HepG2 (cell line): Measurements from ENCODE around the gene ZNF581. TPM values are rescaled to one million over a fixed set of nuclear protein-coding genes. Genes with fewer than 3 reads are reported as not detected.

Source experiments
- HNRNPH1 ChIP-seq: fragments of 200-400 bp; formaldehyde crosslinking; optimal IDR thresholded peaks from 2 replicates; pipeline ENCODE3; 2017; ENCODE audit warnings: mild to moderate bottlenecking, low read depth, low read length
- JUND ChIP-seq: sonication (generic); formaldehyde crosslinking; IDR thresholded peaks from 2 replicates; pipeline ENCODE4 v1.8.0; 2022; ENCODE audit warnings: mild to moderate bottlenecking, missing genetic modification reagents
- KDM3A ChIP-seq: IDR thresholded peaks from 2 replicates; pipeline ENCODE4 v1.6.1; 2018; ENCODE audit warnings: low read depth, missing compliant biosample characterization
- MXD3 ChIP-seq: IDR thresholded peaks from 2 replicates; pipeline ENCODE4 v1.6.1; 2016; ENCODE audit warnings: mild to moderate bottlenecking, missing biosample characterization, missing genetic modification reagents
- RELA ChIP-seq: sonication (generic); formaldehyde crosslinking; IDR thresholded peaks from 2 replicates; pipeline ENCODE4 v1.4.0; 2020; ENCODE audit warnings: missing genetic modification reagents
- SMAD1 ChIP-seq: sonication (generic); formaldehyde crosslinking; IDR thresholded peaks from 2 replicates; pipeline ENCODE4 v1.4.0; 2020; ENCODE audit warnings: missing genetic modification reagents, low read depth, mild to moderate bottlenecking, borderline replicate concordance
- SNAPC4 ChIP-seq: sonication (generic); formaldehyde crosslinking; IDR thresholded peaks from 2 replicates; pipeline ENCODE4 v1.4.0; 2020; ENCODE audit warnings: mild to moderate bottlenecking, missing genetic modification reagents
- TARDBP ChIP-seq: sonication (generic); formaldehyde crosslinking; IDR thresholded peaks from 2 replicates; pipeline ENCODE4 v1.8.0; 2022; ENCODE audit warnings: mild to moderate bottlenecking, missing genetic modification reagents
- TGIF2 ChIP-seq: IDR thresholded peaks from 2 replicates; pipeline ENCODE4 v1.6.1; 2016; ENCODE audit warnings: control low read depth, missing compliant biosample characterization
- YY1 ChIP-seq: IDR thresholded peaks from 2 replicates; pipeline ENCODE4 v1.6.1; 2011; ENCODE audit warnings: low read length, low read depth, moderate library complexity, mild to moderate bottlenecking; ENCODE audit not compliant: insufficient read depth, insufficient replicate concordance
- ZBTB20 ChIP-seq: sonication (generic); formaldehyde crosslinking; IDR thresholded peaks from 2 replicates; pipeline ENCODE4 v1.8.1; 2023; ENCODE audit warnings: missing genetic modification reagents, low read depth, mild to moderate bottlenecking, borderline replicate concordance
- ZMYM4 ChIP-seq: sonication (generic); formaldehyde crosslinking; IDR thresholded peaks from 2 replicates; pipeline ENCODE4 v1.8.1; 2023; ENCODE audit warnings: mild to moderate bottlenecking, missing genetic modification reagents
- ZNF317 ChIP-seq: sonication (generic); formaldehyde crosslinking; IDR thresholded peaks from 2 replicates; pipeline ENCODE4 v1.5.0; 2020; ENCODE audit warnings: mild to moderate bottlenecking, missing genetic modification reagents
- polyA plus RNA-seq, 8 experiments: library from polyadenylated mRNA; depleted of rRNA in 3 of 8; stranded (reverse) in 7 of 8; unstranded in 1 of 8; fragments of >200 nt; fragmentation: Illumina TruSeq in 4 of 8; extraction: Trizol in 4 of 8; gene quantifications; 2 replicates each; pipeline versions ENCODE4 v1.2.1 to v1.2.3, GENCODE V29; 2011 to 2016; ENCODE audit warnings: low read depth in 4 of 8, missing spikeins in 1 of 8, mixed read lengths in 1 of 8; ENCODE audit not compliant: insufficient read depth in 1 of 8
- total RNA-seq, 5 experiments: library from RNA; depleted of rRNA; stranded (reverse); fragments of >200 nt; fragmentation: Illumina TruSeq; extraction: Trizol; gene quantifications; 2 replicates each; pipeline ENCODE4 v1.2.3, GENCODE V29; 2016; ENCODE audit warnings: low read depth in 1 of 5
- TF ChIP-seq, protein P1 (sequence below): sonication (generic); formaldehyde crosslinking; IDR thresholded peaks from 2 replicates; pipeline ENCODE4 v1.5.1; 2020; ENCODE audit warnings: missing genetic modification reagents, mild to moderate bottlenecking, borderline replicate concordance
- TF ChIP-seq, protein P2 (sequence below), 2 experiments: sonication (generic) in 1 of 2; formaldehyde crosslinking in 1 of 2; IDR thresholded peaks; 2 replicates each; pipeline versions ENCODE4 v1.4.0 to v1.6.1; 2018 to 2020; ENCODE audit warnings: missing genetic modification reagents in 2 of 2, borderline replicate concordance in 1 of 2, low read depth in 1 of 2, mild to moderate bottlenecking in 1 of 2, missing biosample characterization in 1 of 2
- TF ChIP-seq, protein P3 (sequence below): sonication (generic); formaldehyde crosslinking; IDR thresholded peaks from 2 replicates; pipeline ENCODE4 v1.4.0; 2020; ENCODE audit warnings: missing genetic modification reagents

Gene ZNF581
- total and polyA plus RNA-seq, 2 of the 13 experiments (the other 11 are each of a cell fraction or from before 2014, with no cell fraction given), result 19.6 to 49.5 TPM

DNA sequence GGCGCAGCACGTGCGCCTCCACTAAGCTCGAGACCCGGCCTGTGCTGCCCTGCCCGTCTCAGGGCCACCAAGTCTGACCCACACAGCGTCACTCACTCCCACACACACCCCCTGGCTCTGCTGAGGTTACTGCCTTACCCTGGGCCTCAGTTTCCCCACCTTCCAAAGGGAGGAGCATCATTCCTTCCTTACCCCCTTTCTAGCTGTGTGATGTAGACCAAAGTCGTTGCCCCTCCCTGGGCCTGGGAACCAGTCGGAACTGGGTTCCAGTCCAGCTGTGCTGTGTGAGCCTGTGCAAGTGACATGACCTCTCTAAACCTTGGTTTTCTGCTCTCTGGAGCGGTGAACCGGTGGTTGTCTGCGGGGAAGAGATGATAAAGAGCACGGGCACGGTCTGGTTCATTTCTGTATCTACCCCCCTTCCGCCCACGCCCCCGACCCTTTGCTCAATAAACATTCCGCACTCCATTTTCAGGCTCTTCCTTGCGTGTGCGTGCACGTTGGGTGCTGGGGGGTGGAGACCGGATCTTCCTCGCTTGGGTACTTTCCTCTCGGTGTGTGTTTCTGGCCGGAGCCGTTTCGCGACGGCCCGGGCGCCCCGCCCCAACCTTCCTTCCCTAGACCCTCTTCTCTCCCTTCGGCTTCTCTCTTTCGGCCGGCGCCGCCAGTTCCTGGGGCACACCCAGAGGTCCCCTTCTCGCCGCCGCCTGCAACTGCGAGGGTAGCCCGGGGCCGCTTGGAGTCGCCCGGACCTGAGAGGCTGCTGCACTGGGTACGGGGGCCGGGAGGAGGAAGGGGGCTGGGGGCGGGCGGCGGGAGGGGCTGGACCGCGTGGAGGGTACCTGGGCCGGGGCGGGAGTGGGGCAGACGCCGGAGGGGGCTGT, at the start of gene ZNF581 (continued):
- peak; percentile 67; the same call in 1 of the 2 replicates for TF ChIP-seq ZNF317 (CRISPR knock-in tag)
- peak; percentile 75 for TF ChIP-seq YY1
- peak; percentile 63; the same call in 1 of the 2 replicates for TF ChIP-seq KDM3A
- no peak; the same call in 1 of the 2 replicates for TF ChIP-seq JUND (CRISPR knock-in tag)
- TF ChIP-seq, protein P1, sequence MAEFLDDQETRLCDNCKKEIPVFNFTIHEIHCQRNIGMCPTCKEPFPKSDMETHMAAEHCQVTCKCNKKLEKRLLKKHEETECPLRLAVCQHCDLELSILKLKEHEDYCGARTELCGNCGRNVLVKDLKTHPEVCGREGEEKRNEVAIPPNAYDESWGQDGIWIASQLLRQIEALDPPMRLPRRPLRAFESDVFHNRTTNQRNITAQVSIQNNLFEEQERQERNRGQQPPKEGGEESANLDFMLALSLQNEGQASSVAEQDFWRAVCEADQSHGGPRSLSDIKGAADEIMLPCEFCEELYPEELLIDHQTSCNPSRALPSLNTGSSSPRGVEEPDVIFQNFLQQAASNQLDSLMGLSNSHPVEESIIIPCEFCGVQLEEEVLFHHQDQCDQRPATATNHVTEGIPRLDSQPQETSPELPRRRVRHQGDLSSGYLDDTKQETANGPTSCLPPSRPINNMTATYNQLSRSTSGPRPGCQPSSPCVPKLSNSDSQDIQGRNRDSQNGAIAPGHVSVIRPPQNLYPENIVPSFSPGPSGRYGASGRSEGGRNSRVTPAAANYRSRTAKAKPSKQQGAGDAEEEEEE (CRISPR knock-in tag), result no peak
- peak; percentile 51; the same call in 1 of the 2 replicates for TF ChIP-seq ZMYM4 (CRISPR knock-in tag)
- TF ChIP-seq, protein P2, sequence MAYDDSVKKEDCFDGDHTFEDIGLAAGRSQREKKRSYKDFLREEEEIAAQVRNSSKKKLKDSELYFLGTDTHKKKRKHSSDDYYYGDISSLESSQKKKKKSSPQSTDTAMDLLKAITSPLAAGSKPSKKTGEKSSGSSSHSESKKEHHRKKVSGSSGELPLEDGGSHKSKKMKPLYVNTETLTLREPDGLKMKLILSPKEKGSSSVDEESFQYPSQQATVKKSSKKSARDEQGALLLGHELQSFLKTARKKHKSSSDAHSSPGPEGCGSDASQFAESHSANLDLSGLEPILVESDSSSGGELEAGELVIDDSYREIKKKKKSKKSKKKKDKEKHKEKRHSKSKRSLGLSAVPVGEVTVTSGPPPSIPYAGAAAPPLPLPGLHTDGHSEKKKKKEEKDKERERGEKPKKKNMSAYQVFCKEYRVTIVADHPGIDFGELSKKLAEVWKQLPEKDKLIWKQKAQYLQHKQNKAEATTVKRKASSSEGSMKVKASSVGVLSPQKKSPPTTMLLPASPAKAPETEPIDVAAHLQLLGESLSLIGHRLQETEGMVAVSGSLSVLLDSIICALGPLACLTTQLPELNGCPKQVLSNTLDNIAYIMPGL (CRISPR knock-in tag; IDR thresholded peaks at IDR 0.05; ENCODE audit: borderline replicate concordance in 1 of 2, low read depth in 1 of 2), result peak; percentile 26 to 84; a peak in 2 of 4 replicates
- peak; percentile 76 for TF ChIP-seq TGIF2 (CRISPR knock-in tag)
- TF ChIP-seq HNRNPH1, result peak; percentile 25
- 0 out of 2 replicates have a peak, but pooled peaks have one; percentile 19 for TF ChIP-seq SNAPC4
- peak; percentile 62; the same call in 1 of the 2 replicates for TF ChIP-seq ZBTB20 (CRISPR knock-in tag)
- TF ChIP-seq SMAD1, result peak; percentile 75; the same call in 1 of the 2 replicates
- TF ChIP-seq, protein P3, sequence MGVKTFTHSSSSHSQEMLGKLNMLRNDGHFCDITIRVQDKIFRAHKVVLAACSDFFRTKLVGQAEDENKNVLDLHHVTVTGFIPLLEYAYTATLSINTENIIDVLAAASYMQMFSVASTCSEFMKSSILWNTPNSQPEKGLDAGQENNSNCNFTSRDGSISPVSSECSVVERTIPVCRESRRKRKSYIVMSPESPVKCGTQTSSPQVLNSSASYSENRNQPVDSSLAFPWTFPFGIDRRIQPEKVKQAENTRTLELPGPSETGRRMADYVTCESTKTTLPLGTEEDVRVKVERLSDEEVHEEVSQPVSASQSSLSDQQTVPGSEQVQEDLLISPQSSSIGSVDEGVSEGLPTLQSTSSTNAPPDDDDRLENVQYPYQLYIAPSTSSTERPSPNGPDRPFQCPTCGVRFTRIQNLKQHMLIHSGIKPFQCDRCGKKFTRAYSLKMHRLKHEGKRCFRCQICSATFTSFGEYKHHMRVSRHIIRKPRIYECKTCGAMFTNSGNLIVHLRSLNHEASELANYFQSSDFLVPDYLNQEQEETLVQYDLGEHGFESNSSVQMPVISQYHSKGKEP (CRISPR knock-in tag), result 0 out of 2 replicates have a peak, but pooled peaks have one; percentile 25
- peak; percentile 57; the same call in 1 of the 2 replicates for TF ChIP-seq MXD3
- TF ChIP-seq RELA, result no peak
- TF ChIP-seq TARDBP (CRISPR knock-in tag), result peak; percentile 68
